ENCODE measurements around the gene NDEL1.

GRCh38 chr17:8445536-8445935 is 9.9 kb downstream of the NDEL1 start:
- TF ChIP-seq ZNF23 (tag by site-specific recombination; IDR thresholded peaks at IDR 0.05; ENCODE audit: borderline replicate concordance) (no peak), ZFP41 (tag by site-specific recombination; IDR thresholded peaks at IDR 0.05; ENCODE audit: borderline replicate concordance) (no peak), KLF7 (tag by site-specific recombination; IDR thresholded peaks at IDR 0.05; ENCODE audit: borderline replicate concordance) (no peak)

Data from HEK293 (cell line).